Measurements from ENCODE around the gene CAT.

Gene CAT

DNA sequence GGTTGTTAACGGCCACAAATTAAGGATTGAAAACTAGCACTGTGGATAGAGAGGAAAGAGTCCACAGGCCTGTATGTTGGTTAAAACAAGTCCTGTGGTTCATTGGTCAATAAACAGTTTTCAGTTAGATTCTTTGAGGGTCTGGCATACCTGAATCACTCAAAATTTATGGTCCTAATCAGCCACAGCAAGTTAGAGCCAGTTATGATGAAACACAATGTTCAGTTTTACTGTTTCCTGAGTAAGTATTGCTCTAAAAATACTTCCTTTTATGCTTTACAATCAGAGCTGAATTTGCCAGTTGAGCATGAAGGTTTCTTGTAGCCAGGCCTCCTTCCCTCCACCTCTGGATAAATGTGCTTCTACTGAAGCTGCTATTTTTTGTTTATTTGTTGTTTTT, 12.9 kb upstream of the CAT start:
- no peak for DNase-seq

- no peak for DNase-seq
These were observed 12.0 kb upstream of the CAT start for GRCh38 chr11:34426766-34427185.

DNA sequence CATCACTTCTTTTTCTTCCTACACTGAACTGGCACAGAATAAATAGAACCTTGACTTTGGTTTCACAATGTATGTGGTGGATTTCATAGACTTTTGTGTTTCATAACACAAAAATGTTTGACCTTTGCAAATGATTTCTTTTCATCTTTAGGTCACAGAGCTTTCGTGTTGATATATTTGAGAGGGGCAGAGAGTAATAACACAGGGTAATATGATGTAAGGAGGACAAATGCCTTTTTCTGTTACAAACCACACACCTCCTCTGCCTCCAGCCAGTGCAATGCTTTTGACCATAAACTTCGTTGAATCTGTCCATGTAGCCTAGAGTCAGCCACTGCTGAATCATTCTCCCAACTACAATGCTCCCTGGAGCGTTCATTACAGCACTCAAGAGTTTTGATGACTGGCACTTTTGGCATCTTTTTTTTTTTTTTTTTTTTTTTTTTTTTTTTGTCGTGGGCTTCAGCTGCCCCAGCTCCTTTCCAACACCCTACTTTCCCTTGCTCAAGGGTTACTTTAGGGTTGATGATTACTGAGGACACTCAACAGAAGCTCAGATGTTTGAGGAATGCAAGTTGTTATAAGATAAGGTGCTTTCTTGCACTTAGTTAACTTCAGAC, 11.4 kb upstream of the CAT start:
- no peak for DNase-seq

DNA sequence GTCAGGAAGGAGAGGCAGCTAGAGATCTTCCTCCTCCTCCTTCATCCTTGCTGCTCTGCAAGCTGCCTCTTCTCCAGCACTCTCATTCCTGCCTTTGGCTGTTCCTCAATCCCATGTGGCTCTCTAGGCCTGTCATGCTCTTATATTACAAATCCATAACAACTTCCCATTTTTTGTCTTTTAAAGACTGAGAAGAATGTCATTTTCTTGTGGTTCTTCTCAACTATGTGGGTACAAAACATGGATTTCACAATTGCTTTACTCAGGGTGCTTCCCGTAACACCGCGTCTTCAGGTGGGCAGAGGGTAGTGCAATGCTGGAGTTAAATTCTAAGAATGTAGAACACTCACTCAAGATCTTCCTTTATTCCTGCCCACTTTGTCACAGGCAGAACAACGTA, 6.8 kb upstream of the CAT start:
- no peak for DNase-seq

GRCh38 chr11:34432822-34433221, 5.9 kb upstream of the CAT start:
- DNase-seq: no peak

GRCh38 chr11:34433899-34434298, 4.8 kb upstream of the CAT start:
- DNase-seq: no peak

GRCh38 chr11:34437224-34438125, 1.3 kb upstream of the CAT start:
- DNase-seq: no peak

DNA sequence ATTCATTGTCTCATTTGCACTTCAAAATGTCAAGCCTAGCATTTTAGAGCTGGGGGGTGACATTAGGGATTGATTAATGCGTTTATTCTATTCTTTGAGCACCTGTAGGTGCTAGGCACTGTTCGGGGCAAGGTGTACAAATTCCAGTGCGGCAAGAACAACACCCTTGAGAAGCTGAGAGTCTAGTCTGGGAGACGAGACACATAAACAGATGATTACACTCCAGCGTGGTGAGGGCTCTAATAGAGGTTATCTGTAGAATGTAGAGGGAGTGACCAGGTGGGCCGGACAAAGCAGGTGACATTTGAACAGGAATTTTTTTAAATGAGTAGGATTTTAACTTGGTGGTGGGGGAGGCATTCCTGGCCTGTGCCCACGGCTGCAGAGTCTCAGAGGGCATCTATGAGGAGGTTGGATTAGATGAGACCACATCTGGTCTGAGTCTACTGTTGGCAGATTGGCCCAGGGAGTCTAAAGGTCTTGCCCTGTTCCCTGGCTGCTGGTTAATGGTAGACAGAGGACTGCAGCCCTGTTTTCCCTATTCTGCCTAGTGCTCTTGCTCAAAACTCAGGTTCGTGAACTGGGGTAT, 970 bp downstream of the CAT start:
- no peak for DNase-seq

DNA sequence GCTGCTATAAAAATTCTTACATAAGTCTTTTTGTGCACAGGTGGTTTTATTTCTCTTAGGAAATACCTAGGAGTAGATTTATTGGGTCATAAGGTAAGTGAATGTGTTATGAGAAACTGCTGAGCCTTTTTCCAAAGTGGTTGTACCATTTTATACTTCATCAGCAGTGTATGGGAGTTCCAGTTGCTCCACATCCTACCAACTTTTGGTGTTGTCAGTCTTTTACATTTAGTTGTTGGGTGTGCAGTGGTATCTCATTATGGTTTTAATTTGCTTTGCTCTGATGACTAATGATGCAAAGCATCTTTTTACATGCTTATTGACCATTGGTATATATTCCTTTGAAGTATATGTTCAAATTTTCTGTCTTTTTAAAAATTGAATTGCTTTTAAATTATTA, 3.1 kb downstream of the CAT start:
- no peak for DNase-seq

GRCh38 chr11:34443136-34443535, 4.4 kb downstream of the CAT start:
- DNase-seq: no peak

- DNase-seq: no peak
These were observed 5.7 kb downstream of the CAT start for GRCh38 chr11:34444428-34444827.

GRCh38 chr11:34445956-34446355, 7.2 kb downstream of the CAT start:
- no peak for DNase-seq

GRCh38 chr11:34446386-34446785, 7.7 kb downstream of the CAT start:
- DNase-seq: no peak

DNA sequence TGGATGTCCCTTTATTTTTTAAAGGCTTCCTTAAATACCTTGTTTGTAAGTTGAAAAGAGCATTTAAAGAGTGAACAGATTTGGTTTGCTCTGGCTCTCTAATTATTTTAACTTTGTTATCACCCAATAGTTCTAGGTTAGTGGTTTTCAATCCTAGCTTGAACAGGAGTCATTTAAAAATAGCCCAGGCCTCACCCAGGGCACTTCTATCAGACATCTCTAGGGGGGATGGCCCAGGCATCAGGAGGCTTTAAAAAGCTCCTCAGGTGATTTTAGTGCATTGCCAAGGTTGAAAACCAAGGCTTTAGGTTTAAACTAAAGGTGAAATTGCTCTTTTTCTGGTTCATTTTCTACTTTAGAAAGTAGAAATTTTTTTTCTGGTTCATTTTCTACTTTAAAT, 8.3 kb downstream of the CAT start:
- DNase-seq: no peak

DNA sequence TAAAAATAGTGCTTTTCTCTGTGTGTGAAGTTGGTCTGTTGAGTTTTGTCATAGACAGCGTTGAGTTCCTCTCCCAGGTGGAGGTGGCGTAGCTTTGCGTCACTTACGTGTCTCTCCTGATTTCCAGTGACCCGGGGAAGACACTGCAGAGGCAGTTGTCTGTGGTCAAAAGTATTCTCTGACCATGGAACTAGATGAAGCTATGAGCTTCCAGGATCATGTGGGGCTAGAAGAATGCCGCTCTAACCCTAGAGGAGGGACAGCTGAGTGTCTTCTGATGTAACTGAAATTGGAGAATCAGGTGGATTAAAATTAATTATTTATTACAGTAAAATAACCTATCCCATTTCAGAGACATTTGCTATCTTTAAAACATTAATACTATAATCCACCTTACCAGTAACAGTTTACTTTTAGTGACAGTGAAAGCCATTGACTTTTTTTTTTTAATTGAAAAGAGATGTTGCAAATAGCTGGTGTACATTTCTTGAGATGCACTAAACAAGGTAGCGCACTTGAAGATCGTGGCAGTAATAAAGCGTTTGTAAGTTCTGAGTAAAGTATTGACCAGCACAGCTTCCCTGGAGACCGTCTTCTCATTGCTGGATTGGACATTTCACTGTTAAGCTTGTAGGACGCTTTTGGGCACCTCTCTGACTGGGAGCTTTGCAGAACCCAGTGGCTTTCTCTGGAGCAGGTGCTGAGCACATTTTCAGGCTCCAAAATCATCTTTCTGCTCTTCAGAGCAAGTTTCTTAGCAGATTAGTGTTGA, 9.7 kb downstream of the CAT start:
- DNase-seq: no peak

DNA sequence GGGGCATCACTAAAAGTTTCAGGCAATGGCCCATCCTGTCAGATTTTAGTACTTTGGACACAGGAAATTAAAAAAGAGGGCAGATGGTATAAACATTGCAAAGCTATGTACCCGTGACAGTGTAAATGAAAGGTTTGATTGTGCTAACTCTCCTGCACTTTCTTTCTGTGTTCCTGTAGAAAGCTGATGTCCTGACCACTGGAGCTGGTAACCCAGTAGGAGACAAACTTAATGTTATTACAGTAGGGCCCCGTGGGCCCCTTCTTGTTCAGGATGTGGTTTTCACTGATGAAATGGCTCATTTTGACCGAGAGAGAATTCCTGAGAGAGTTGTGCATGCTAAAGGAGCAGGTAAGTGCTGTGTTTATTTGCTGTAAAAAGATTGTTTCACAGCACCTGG, 10.3 kb downstream of the CAT start:
- DNase-seq: no peak

GRCh38 chr11:34451053-34451452, 12.3 kb downstream of the CAT start:
- DNase-seq: no peak

DNA sequence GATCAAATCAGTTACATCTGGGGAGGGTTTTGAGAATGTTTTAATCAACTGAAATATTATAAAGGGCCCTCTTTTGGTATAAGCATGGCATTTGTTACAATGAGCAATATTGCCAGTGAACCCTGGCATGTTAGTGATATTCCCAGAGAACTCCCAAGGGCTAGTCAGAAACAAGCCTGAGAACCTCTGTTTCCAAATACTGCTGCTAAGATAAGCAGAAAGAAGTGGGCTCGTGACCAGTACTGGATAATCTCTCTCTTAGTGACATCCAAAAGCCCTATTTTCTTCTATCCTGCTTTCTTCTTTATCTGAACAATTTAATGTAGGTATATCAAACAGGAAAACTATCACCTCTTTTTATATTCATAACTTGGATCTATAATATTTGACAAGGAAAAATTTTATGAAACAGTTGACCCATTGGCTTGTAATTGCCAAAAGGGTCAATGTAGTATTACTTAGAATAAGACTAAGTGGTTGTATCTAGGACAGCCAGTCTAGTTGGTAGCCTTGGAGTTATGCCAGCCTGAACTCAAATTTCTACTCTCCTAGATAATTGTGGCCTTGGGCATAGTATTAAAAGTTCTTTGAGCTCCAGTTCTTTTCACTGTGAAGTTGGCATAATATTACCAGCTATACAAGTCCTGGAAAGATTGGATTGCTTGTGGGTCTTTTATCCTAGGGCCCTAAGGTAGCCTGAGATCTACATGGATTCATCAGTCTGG, 15.7 kb downstream of the CAT start:
- DNase-seq: no peak

DNA sequence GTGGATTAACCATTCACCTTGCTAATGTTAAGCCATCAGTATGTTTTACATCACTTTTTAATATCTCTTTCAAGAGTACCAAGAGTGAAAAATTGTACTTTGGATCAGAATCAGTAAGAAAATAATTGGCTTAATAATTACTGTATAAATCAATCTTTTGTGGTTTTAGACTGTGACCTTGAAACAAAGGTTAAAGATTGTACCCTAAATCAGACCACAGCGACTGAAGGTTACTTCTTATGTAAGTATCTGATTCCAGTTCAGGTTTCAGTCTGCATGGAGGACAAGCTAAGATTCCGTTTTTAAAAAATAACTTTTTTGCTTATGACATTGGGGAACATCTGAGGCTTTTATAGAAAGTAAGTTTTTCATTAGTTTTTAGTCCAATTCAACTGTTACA, 18.9 kb downstream of the CAT start:
- DNase-seq: no peak

DNA sequence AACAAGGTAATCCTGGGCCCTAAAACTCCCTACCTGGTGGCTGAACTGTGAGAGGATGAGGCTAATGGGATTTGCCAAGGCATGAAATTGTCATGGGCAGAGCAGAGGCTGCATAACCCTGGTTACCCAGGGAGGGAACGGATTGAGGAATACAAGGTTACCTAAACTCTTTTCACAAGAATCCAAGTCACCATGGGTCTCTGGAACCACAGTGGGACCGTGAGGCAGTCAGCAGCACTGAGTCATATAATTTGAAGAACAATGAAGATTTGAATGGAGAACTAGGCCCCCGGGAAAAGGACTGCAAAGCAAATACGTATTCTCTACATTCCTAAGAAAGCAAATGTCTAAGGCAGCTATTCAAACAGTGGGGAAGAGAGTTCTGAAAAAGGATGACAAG, 19.8 kb downstream of the CAT start:
- no peak for DNase-seq

DNA sequence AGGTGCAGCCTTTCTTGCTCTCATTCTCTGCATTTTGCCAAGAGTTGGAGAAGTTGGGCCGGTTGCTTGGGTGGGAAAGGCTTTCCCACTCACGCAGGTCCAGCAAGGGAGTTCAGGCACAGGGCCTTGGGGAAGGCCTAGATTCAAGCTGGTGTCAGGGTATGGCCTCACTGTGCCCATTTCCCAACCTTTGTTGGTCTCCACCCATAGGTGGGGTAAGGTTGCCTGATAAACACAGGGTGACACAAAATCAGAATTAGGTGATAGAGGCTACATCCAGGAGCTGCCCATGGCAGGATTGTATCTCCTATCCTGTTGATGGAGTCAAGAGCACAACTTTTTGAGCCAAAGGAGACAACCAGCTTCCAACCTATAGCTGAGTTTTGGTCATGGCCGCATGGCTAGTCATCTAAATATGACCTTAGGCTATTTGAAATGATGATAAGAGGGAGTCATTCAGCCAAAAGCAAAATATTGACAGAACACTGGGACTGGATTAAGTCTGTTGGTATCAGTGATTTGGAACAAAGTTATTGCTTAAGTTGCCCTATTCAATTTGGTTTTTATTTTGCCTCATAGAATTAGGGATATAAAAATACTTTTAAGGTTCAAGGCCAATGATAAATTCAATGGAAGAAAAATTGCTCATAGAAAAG, 20.9 kb downstream of the CAT start:
- DNase-seq: no peak

DNA sequence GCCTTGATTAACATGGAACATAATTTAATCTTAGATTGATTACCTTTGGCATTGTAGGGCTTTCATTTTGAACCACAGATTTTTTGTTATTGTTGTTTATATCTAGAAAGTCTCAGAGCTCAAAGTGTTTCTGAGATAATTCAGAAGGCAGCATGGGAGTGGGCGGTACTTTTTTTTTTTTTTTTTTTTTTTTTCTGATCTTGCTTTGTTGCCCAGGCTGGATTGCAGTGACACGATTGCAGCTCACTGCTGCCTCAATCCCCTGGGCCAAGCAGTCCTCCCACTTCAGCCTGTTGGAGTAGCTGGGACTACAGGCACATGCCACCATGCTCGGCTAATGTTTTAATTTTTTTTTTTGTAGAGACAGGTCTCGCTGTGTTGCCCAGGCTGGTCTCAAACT, 21.5 kb downstream of the CAT start:
- no peak for DNase-seq

All from 8988T (cell line).